ENCODE measurements around the gene TESPA1.

- TF ChIP-seq POLR2A (IDR thresholded peaks at IDR 0.05; ENCODE audit: low read depth, low read length) (no peak), TAF1 (IDR thresholded peaks at IDR 0.05; ENCODE audit: low read depth, low read length) (no peak), POLR2AphosphoS5 (IDR thresholded peaks at IDR 0.05; ENCODE audit: low read depth, low read length) (no peak)
These were observed 30.3 kb downstream of the TESPA1 start for GRCh38 chr12:54954228-54954627.

All from GM12891 (cell line).